BJ (cell line): ENCODE measurements around the gene LDLRAD4. TPM values are rescaled to one million over a fixed set of nuclear protein-coding genes. Genes with fewer than 3 reads are reported as not detected.

Experiments
- CTCF ChIA-PET: fragments of 350-600 bp; formaldehyde crosslinking; extraction: SDS; loops from one replicate; lab custom pipeline; 2021; ENCODE audit warnings: antibody characterized with exemption, inconsistent platforms; lab: Yijun Ruan, JAX
- POLR2A ChIA-PET: fragments of 300-600 bp; sonication (Branson Sonifier 250); formaldehyde crosslinking; extraction: SDS; loops from one replicate; lab custom pipeline; 2021; ENCODE audit warnings: antibody characterized with exemption; lab: Charles Lee
- DNase-seq: peaks from one replicate; pipeline ENCODE4 v3.0.0-alpha.2; 2011; ENCODE audit warnings: low read depth
- H3K27me3 ChIP-seq: 2 replicates; pipeline ENCODE4 v1.6.0; 2011; ENCODE audit warnings: low read length; ENCODE audit not compliant: control insufficient read depth, insufficient read depth
- H3K36me3 ChIP-seq: 2 replicates; pipeline ENCODE4 v1.5.1; 2011; ENCODE audit warnings: low read length; ENCODE audit not compliant: control insufficient read depth, insufficient read depth
- H3K4me3 ChIP-seq: 2 replicates; pipeline ENCODE4 v1.5.1; 2011; ENCODE audit warnings: low read depth, mild to moderate bottlenecking, control low read depth, low read length
- polyA plus RNA-seq: library from polyadenylated mRNA; depleted of rRNA; stranded (reverse); fragments of >200 nt; gene quantifications from 2 replicates; pipeline ENCODE4 v1.2.3, GENCODE V29; 2011
- TF ChIP-seq, protein P1 (sequence below): IDR thresholded peaks from 2 replicates; pipeline ENCODE4 v1.5.1; 2011; ENCODE audit warnings: low read depth, mild to moderate bottlenecking, control low read depth, inconsistent platforms, low read length, moderate library complexity; ENCODE audit not compliant: insufficient read depth

The LDLRAD4 gene
- polyA plus RNA-seq, 1 experiment: not detected

GRCh38 chr18:13589316-13589715 is 370.8 kb downstream of the LDLRAD4 start:
- Histone ChIP-seq H3K36me3 (no peaks in the 10 kb centered on the region), H3K27me3 (no peaks in the 10 kb centered on the region), H3K4me3 (no peak overlapping the region)
- POLR2A ChIA-PET: no interaction called here
- TF ChIP-seq, protein P1, sequence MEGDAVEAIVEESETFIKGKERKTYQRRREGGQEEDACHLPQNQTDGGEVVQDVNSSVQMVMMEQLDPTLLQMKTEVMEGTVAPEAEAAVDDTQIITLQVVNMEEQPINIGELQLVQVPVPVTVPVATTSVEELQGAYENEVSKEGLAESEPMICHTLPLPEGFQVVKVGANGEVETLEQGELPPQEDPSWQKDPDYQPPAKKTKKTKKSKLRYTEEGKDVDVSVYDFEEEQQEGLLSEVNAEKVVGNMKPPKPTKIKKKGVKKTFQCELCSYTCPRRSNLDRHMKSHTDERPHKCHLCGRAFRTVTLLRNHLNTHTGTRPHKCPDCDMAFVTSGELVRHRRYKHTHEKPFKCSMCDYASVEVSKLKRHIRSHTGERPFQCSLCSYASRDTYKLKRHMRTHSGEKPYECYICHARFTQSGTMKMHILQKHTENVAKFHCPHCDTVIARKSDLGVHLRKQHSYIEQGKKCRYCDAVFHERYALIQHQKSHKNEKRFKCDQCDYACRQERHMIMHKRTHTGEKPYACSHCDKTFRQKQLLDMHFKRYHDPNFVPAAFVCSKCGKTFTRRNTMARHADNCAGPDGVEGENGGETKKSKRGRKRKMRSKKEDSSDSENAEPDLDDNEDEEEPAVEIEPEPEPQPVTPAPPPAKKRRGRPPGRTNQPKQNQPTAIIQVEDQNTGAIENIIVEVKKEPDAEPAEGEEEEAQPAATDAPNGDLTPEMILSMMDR: no peak
- DNase-seq: no peak
- CTCF ChIA-PET: no interaction called here

GRCh38 chr18:13589943-13590342 is 371.4 kb downstream of the LDLRAD4 start:
- DNase-seq: no peak
- POLR2A ChIA-PET: no interaction called here
- Histone ChIP-seq H3K4me3 (no peak overlapping the region), H3K27me3 (no peaks in the 10 kb centered on the region), H3K36me3 (no peaks in the 10 kb centered on the region)
- TF ChIP-seq, protein P1: no peak
- CTCF ChIA-PET: no interaction called here

DNA sequence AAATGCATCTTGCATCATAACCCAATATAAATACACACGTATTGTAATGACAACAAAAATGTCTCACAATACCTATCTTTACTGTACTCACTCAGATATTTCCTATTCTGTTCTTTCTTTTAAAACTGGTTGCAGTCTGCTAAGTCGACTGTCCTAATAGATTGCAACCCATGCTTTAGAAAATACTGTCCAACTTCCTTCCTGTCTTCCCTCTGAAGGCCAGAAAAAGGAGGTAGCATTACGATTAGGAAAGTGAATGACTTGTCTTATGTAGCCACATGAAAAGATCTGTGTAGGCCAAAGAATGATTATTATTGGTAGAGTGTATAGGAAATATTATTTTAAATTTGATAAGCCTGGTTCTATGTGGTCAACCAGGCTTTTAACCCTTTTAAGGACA is 373.7 kb downstream of the LDLRAD4 start:
- ChIA-PET CTCF (no interaction called here), POLR2A (no interaction called here)
- DNase-seq: no peak
- H3K4me3 ChIP-seq: no peak overlapping the region
- H3K36me3 ChIP-seq: no peaks in the 10 kb centered on the region
- no peaks in the 10 kb centered on the region for H3K27me3 ChIP-seq
- TF ChIP-seq, protein P1: no peak

DNA sequence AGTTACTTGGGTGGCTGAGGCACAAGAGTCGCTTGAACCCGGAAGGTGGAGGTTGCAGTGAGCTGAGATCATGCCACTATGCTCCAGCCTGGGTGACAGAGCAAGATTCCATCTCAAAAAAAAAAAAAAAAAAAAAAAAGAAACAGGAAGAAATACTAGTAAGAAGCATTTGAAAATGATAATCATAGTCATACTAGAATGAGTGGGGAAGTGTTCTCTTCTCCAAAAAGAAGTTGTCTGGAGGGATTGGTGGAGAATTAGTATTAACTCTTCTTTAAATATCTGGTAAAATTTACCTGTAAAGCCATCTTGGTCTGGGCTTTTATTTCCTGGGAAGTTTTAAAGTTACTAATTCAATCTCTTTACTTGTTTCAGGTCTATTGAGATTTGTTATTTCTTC is 376.0 kb downstream of the LDLRAD4 start:
- no peak overlapping the region for H3K4me3 ChIP-seq
- no peaks in the 10 kb centered on the region for H3K36me3 ChIP-seq
- POLR2A ChIA-PET: no interaction called here
- CTCF ChIA-PET: interaction anchor here (0.6 kb wide), 1 partner anchor 53 kb away, joined by 3 read pairs; no protein-coding TSS in a partner anchor
- no peak for DNase-seq
- TF ChIP-seq, protein P1: no peak
- H3K27me3 ChIP-seq: no peaks in the 10 kb centered on the region

DNA sequence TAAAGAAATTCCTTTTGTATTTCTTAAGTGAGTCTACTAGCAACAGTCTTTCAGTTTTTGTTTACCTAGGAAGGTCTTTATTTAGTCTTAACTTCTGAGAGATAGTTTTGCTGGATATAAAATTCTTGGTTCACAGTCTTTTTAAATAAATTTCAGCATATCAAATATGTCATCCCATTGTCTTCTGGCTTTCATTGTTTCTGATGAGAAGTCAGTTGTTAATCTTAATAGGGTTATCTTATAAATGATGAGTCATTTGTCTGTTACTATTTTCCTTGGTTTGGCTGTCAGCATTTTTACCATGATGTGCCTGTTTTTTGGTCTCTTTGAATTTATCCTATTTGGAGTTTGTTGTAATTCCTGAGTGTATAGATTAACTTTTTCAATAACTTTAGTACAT is 378.5 kb downstream of the LDLRAD4 start:
- Histone ChIP-seq H3K36me3 (no peaks in the 10 kb centered on the region), H3K27me3 (no peaks in the 10 kb centered on the region), H3K4me3 (no peak overlapping the region)
- ChIA-PET POLR2A (no interaction called here), CTCF (no interaction called here)
- TF ChIP-seq, protein P1: no peak
- no peak for DNase-seq
